Mucosa of descending colon (tissue), 3 donors: ENCODE data around the gene BOLL. TPM values are rescaled to one million over a fixed set of nuclear protein-coding genes. Genes with fewer than 3 reads are reported as not detected.
"Not testable (repeated sequence)": the region's sequence is repeated elsewhere in the genome, so short reads cannot be mapped to it uniquely, and the experiment has no call there.

Experiments
- ATAC-seq: fragments of 200-7000 bp; cut with Tn5 transposase; one replicate; pipeline ENCODE4 v1.9.1; 2020; ENCODE audit warnings: mild to moderate bottlenecking, moderate library complexity
- DNase-seq, 3 donors: peaks; one replicate each; pipeline ENCODE4 v3.0.0-alpha.2; 2020
- H3K36me3 ChIP-seq: fragments of 200-600 bp; one replicate; pipeline ENCODE4 v1.8.0; 2021; ENCODE audit warnings: low read depth, mild to moderate bottlenecking
- H3K4me1 ChIP-seq: fragments of 200-600 bp; one replicate; pipeline ENCODE4 v1.8.0; 2021; ENCODE audit warnings: low read depth, mild to moderate bottlenecking
- H3K4me3 ChIP-seq: fragments of 200-600 bp; one replicate; pipeline ENCODE4 v1.8.0; 2021; ENCODE audit warnings: mild to moderate bottlenecking
- H3K9me3 ChIP-seq: fragments of 200-600 bp; one replicate; pipeline ENCODE4 v1.8.0; 2021; ENCODE audit warnings: mild to moderate bottlenecking
- intact Hi-C, 2 donors: fragments of 100-400 bp; cut with DNase I in 1 of 2; cut with micrococcal nuclease in 1 of 2; formaldehyde crosslinking; loops; one replicate each; pipeline versions ENCODE4 v1.11.0 to v1.11.1; 2022; cut with DNase I, micrococcal nuclease
- total RNA-seq, 3 donors: library from RNA; stranded (reverse); fragmentation: NEBNext Ultra II Directional in 2 of 3; extraction: Animal tissue kit (Norgen Biotek cat#: 25700) in 2 of 3; gene quantifications; one replicate each; pipeline versions ENCODE4 v1.2.1 to v1.2.4, GENCODE V29; 2021 to 2023
- TF ChIP-seq, protein P1 (sequence below): fragments of 200-600 bp; IDR thresholded peaks from one replicate; pipeline ENCODE4 v1.8.0; 2022; ENCODE audit warnings: antibody characterized with exemption, mild to moderate bottlenecking
- donor health status: DM: no; HTN: no; CAD: no; lungs with moderate emphysema.
- donor health status: DM: no; HTN: no; CAD: no.
- donor health status: DM: no; HTN: yes; CAD: no.

BOLL gene
- total RNA-seq, 3 donors from 2014 or later, result 0.14 TPM; not detected in 2

DNA sequence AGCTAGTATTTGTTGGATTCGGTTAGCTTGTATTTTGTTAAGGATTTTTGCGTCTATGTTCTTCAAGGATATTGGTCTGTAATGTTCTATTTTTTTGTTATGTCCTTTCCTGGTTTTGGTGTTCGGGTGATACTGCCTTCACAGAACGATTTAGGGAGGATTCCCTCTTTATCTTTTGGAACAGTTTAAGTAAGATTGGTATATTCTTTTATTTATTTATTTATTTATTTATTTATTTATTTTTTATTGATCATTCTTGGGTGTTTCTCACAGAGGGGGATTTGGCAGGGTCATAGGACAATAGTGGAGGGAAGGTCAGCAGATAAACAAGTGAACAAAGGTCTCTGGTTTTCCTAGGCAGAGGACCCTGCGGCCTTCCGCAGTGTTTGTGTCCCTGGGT, 89.9 kb downstream of the BOLL start:
- H3K36me3 ChIP-seq, H3K4me1 ChIP-seq, H3K4me3 ChIP-seq, DNase-seq, H3K9me3 ChIP-seq, intact Hi-C loops, ATAC-seq: not testable (repeated sequence)

DNA sequence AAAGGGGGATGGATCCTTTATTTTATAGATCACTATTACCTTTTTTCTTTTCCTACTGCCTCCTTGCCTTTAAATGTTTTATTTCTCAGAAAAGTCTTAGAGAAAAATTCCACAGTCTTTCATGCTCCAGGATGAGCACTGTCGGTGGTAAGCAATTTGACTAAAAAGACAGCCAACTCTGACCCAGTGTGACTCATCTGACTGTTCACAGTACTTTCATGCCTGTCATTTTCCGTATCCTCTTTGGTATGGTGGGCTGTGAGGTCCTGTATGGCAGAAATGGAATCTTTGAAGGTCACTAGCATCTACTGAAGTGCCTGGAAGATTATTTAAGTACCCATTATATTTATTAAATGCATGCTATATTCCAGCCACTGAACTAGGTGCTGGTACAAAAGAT, 107.6 kb downstream of the BOLL start:
- Histone ChIP-seq H3K9me3 (no peaks in the 10 kb centered on the region), H3K4me1 (no peaks in the 10 kb centered on the region), H3K36me3 (no peaks in the 10 kb centered on the region), H3K4me3 (no peak overlapping the region)
- TF ChIP-seq, protein P1, sequence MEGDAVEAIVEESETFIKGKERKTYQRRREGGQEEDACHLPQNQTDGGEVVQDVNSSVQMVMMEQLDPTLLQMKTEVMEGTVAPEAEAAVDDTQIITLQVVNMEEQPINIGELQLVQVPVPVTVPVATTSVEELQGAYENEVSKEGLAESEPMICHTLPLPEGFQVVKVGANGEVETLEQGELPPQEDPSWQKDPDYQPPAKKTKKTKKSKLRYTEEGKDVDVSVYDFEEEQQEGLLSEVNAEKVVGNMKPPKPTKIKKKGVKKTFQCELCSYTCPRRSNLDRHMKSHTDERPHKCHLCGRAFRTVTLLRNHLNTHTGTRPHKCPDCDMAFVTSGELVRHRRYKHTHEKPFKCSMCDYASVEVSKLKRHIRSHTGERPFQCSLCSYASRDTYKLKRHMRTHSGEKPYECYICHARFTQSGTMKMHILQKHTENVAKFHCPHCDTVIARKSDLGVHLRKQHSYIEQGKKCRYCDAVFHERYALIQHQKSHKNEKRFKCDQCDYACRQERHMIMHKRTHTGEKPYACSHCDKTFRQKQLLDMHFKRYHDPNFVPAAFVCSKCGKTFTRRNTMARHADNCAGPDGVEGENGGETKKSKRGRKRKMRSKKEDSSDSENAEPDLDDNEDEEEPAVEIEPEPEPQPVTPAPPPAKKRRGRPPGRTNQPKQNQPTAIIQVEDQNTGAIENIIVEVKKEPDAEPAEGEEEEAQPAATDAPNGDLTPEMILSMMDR, result no peak
- DNase-seq (no peak), ATAC-seq (no peak)
- intact Hi-C loops, result no loop called here

DNA sequence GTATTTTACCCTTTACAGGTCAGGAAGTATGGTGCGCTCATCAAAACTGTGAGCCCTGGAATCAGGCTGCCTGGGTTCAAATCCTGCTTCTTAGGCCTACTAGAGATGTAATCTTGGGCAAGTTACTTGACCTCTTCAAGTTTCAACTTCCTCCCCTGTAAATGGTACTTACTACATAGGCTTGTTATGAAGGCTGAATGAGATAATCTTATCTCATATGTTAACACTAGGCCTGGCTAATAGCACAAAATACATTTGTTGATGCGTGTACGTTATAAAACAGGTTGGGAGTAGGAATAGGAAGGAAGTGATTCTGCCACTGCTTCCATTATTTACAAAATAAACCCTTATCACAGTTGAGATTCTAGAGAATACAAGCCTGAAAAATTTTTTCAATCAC, 108.1 kb downstream of the BOLL start:
- no peak overlapping the region for H3K4me3 ChIP-seq
- no peaks in the 10 kb centered on the region for H3K9me3 ChIP-seq
- no peak for ATAC-seq

More for the DNA sequence above, 108.1 kb downstream of the BOLL start:
- intact Hi-C loops, result no loop called here
- TF ChIP-seq, protein P1, result no peak
- no peaks in the 10 kb centered on the region for H3K36me3 ChIP-seq
- DNase-seq, result no peak
- H3K4me1 ChIP-seq, result no peaks in the 10 kb centered on the region

Other genes starting within 250 kb of the BOLL start
- gene RFTN2, start 109.7 kb downstream of the BOLL start, total RNA-seq, result 1 to 10 TPM; 1.9 to 5.5 (median 2.0) TPM
- gene MARS2, start 80.0 kb downstream of the BOLL start, total RNA-seq, result 10 to 100 TPM in 2 of 3 donors, 1 to 10 TPM in 1; 7.7 to 11.2 (median 10.3) TPM
- 10 to 100 TPM in 1 of 3 donors, 1 to 10 TPM in 2; 1.6 to 10.6 (median 2.0) TPM for gene PLCL1, start 19.3 kb upstream of the BOLL start, total RNA-seq